Fibroblast of skin of left biceps (primary cell): ENCODE data around the gene CCDC74B.
"Not testable (repeated sequence)": the region's sequence is repeated elsewhere in the genome, so short reads cannot be mapped to it uniquely, and the experiment has no call there.

Experiments used
- DNase-seq, 2 experiments: peaks; one replicate each; pipeline ENCODE4 v3.0.0-alpha.2; 2013; ENCODE audit warnings: low read depth in 2 of 2

The CCDC74B gene

GRCh38 chr2:130102597-130103363 is 42.1 kb downstream of the CCDC74B start:
- not testable (repeated sequence) for DNase-seq
